HG02938 (cell line): ENCODE results near the gene LPA.

ENCODE experiments used
- ATAC-seq: cut with Tn5 transposase; IDR thresholded peaks from one replicate; pipeline ENCODE4 v1.9.1; 2021; ENCODE audit warnings: mild to moderate bottlenecking, moderate library complexity; ENCODE audit not compliant: unreplicated experiment

The LPA gene

GRCh38 chr6:160519133-160519532 lies 144.9 kb downstream of the LPA start:
- ATAC-seq = no peak

DNA sequence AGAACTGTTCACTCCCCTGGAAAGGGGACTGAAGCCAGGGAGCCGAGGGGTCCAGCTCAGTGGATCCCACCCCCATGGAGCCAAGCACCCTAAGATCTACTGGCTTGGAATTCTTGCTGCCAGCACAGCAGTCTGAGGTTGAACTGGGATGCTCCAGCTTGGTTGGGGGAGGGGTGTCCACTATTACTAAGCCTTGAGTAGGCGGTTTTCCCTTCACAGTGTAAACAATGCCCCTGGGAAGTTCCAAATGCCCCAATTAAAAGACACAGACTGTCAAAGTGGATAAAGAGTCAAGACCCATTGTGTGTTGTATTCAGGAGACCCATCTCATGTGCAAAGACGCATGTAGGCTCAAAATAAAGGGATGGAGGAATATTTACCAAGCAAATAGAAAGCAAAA lies 150.2 kb downstream of the LPA start:
- no peak for ATAC-seq

DNA sequence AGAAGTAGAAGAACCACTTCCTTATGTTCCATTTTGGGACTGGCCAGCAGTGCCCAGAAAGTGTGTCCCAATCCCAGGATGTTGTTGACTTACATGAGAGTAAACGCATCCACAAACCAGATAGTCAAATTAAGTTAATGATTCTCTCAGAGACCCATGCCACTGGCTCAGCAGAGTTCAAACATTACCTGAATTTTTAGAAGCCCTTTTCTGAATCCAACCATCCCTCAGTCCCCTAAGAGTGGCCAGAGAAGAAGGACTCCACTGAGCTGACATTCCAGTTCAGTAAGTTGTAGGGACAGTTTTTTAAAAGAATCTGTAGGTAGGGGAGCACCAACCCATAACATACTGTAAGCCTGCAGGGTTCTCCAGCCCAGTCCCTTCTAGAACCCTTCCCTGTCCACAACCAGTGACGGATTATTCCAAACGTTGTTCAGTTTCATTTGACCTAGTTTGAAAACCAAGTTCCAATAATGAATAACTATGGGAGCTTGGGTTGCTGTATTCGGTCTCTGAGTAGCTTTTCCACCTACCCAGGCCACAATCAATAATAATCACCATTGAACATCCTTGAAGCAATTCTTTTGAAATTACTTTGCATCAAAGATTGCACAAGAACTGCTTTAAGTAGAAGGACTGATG lies 153.0 kb downstream of the LPA start:
- no peak for ATAC-seq

DNA sequence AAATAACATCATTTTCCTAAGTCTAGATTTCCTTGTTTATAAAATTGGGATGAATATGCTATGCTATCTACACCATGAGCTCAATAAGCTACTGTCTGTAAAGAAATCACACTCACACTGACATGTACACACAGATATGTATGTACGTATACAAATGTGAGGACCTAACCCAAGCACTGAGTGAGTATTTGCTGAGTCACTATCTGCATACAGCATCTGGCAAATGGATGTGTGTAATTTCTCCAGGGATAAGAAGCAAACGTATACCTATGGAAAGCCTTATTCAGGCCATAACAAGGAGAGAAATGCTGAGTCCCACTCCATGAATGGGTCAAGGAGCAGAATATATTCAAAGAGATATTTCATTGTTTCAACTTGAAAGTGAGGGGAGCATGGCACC lies 153.9 kb downstream of the LPA start:
- no peak for ATAC-seq

- ATAC-seq = no peak
Measured at GRCh38 chr6:160509610-160510009, 154.5 kb downstream of the LPA start.

GRCh38 chr6:160508599-160508998 lies 155.5 kb downstream of the LPA start:
- ATAC-seq = no peak

DNA sequence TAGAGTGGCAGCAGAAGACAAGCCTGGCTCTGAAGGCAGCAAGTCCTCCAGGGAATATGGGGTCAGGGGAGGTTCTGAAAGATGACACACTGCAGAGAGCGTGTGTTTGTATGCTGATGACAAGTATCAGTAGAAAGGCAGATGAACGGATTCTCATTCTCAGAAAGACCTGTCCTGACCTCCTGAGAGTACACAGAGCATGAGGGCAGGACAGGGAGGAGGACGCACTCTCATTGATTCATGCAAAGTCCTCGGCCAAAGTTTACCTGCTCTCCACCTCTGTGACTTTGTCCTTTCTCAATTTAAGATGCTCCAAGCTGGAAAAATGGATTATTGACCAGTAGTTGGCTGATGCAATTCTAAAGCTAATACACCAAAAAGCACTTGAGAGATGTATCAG lies 156.7 kb downstream of the LPA start:
- no peak for ATAC-seq

- ATAC-seq = no peak
Measured at GRCh38 chr6:160505970-160506369, 158.1 kb downstream of the LPA start.

- ATAC-seq = no peak
Measured at GRCh38 chr6:160500639-160501038, 163.4 kb downstream of the LPA start.

DNA sequence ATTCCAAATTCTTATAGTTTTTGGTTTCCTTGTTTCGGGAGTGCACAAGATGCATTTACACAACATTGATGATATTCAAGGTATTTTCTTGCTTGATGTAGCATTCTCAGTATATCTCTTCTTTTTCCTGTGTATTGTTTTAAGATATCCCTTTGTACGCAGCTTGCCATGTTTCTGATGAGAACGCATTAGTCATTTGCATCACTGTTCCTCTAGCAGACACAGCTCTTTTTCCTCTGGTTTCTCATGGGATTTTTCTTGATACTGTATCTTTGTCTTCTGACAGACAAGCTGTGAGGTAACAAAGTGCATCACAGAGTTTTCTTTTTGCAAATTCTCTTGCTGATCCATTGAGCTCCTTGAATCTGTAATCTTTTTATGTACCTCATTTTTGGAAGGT lies 169.5 kb downstream of the LPA start:
- no peak for ATAC-seq

- ATAC-seq = no peak
Measured at GRCh38 chr6:160489091-160489490, 175.0 kb downstream of the LPA start.

DNA sequence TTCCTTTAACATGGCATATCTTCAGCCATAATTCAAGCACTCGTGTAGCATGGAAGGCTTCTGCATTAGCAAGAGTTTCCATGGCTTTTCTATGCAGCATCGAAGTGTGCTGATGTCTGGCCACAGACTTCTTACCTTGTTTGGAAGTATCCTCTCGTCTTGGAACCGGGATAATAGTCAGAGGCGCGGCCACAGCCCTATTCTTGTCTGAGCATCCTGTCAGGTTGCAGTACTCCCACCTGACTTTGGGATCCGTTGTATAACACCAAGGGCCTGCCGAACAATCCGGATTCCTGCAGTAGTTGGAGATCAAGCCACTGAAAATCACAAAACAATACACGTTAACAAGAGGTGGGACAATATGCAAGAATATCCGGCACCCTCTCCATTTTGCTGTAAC lies 177.0 kb downstream of the LPA start:
- ATAC-seq = no peak
